GM18505 (cell line): ENCODE results near the gene CASTOR2.
"Not testable (repeated sequence)": the region's sequence is repeated elsewhere in the genome, so short reads cannot be mapped to it uniquely, and the experiment has no call there.

Experiments
- ATAC-seq: cut with Tn5 transposase; IDR thresholded peaks from one replicate; pipeline ENCODE4 v1.9.1; 2021; ENCODE audit not compliant: unreplicated experiment
- POLR2A ChIP-seq: IDR thresholded peaks from 4 replicates; pipeline ENCODE4 v1.6.1; 2011; ENCODE audit warnings: borderline replicate concordance; ENCODE audit not compliant: insufficient read depth, insufficient read length; ENCODE audit errors: extremely low read depth

CASTOR2 gene

DNA sequence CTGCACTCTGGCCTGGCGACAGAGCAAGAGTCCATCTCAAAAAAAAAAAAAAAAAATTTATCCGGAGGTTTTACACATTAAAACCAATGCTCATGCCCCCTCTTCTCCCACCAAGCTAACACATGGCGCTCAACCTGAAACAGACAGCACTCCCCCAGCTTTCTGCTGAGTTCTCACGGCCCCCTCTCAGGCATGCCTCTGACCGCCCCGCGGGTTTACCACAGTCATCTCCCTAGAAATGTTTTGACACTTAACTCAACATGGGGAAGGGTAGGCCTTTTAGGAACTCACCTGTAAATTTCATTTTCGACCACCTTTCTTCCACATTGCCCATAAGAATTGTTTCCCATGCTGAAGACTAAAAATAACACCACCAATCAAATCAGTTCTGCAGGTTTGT lies 99.8 kb downstream of the CASTOR2 start:
- ATAC-seq, result no peak
- TF ChIP-seq POLR2A, result no peak

DNA sequence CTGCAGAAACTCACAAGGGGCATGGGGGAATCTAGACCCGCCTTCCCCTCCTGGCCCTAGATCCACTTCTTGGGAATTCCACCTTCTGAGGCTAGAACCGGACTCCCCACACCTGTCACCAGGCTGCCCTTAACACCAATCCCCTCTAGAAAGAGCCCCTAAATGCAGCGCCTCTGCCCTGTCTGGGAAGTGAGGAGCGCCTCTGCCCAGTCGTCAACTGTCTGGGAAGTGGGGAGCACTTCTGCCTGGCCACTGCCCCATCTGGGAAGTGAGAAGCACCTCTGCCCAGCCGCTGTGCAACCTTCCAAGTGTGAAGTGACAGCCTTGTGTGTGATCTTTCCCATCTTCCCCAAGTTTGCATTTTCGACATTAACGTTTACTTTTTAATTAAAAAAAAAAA lies 100.3 kb downstream of the CASTOR2 start:
- ATAC-seq, result no peak
- TF ChIP-seq POLR2A, result no peak

GRCh38 chr7:75066521-75066920 lies 102.0 kb downstream of the CASTOR2 start:
- ATAC-seq, result no peak
- TF ChIP-seq POLR2A, result no peak

GRCh38 chr7:75072981-75073283 lies 108.4 kb downstream of the CASTOR2 start:
- no peak for TF ChIP-seq POLR2A
- no peak for ATAC-seq

DNA sequence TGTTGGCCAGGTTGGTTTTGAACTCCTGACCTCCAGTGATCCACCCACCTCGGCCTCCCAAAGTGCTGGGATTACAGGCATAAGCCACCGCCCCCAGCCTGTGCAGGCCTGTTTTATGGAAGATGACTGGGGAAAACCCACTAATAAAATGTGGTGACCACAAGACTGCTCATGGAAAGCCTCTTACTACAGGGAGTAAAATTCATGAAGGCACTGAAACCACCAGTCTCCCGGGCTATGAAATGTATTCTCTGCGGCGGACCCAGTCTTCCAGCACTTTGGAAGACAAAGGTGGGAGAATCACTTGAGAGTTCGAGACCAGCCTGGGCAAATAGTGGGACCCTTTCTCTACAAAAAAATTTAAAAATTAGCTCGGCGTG lies 109.7 kb downstream of the CASTOR2 start:
- ATAC-seq, result not testable (repeated sequence)
